ENCODE measurements around the gene CFAP91. TPM values are rescaled to one million over a fixed set of nuclear protein-coding genes. Genes with fewer than 3 reads are reported as not detected.

The CFAP91 gene
- total and polyA plus RNA-seq, 3 experiments from 2014 or later: 0.45 to 0.77 (median 0.64) TPM

GRCh38 chr3:119681279-119681678 lies 21.5 kb upstream of the CFAP91 start:
- no peak overlapping the region for H3K4me3 Mint-ChIP-seq
- H3K9me3 Mint-ChIP-seq: no peaks in the 10 kb centered on the region
- H3K27ac ChIP-seq (ENCODE audit: low read depth, low read length): no peak overlapping the region
- H3K36me3 ChIP-seq (ENCODE audit: insufficient read depth, low read length): no peaks in the 10 kb centered on the region
- H3K9me3 ChIP-seq (ENCODE audit: low read length): no peaks in the 10 kb centered on the region
- H3K27me3 Mint-ChIP-seq: no peaks in the 10 kb centered on the region
- H3K27ac Mint-ChIP-seq: no peak overlapping the region
- CTCF ChIA-PET: interaction anchor here (1.0 to 3.2 kb wide), 2 partner anchors 406 to 797 kb away, joined by 3 to 19 read pairs; no protein-coding TSS in a partner anchor
- DNase-seq: no peak
- H3K27me3 ChIP-seq (ENCODE audit: insufficient read depth, low read length, poor library complexity, severe bottlenecking): no peaks in the 10 kb centered on the region
- POLR2A ChIA-PET: no interaction called here
- H3K36me3 Mint-ChIP-seq: peaks cover 0 to 9% (median 0%) of the 10 kb centered on the region in 3 donors
- H3K4me1 Mint-ChIP-seq: peaks cover 12 to 13% (median 12%) of the 10 kb centered on the region in 3 donors
- no peak overlapping the region for H3K4me3 ChIP-seq (ENCODE audit: low read length)
- H3K4me1 ChIP-seq (ENCODE audit: insufficient read depth, low read length): peaks cover 9% of the 10 kb centered on the region

GRCh38 chr3:119683421-119683820 lies 19.4 kb upstream of the CFAP91 start:
- H3K36me3 ChIP-seq (ENCODE audit: insufficient read depth, low read length): no peaks in the 10 kb centered on the region
- ChIA-PET POLR2A (no interaction called here), CTCF (no interaction called here)
- no peaks in the 10 kb centered on the region for H3K4me1 Mint-ChIP-seq
- no peak overlapping the region for H3K4me3 ChIP-seq (ENCODE audit: low read length)
- H3K4me1 ChIP-seq (ENCODE audit: insufficient read depth, low read length): no peaks in the 10 kb centered on the region
- H3K9me3 ChIP-seq (ENCODE audit: low read length): no peaks in the 10 kb centered on the region
- DNase-seq: no peak
- H3K4me3 Mint-ChIP-seq: no peak overlapping the region
- H3K27ac ChIP-seq (ENCODE audit: low read depth, low read length): no peak overlapping the region
- H3K9me3 Mint-ChIP-seq: peaks cover 0 to 2% (median 0%) of the 10 kb centered on the region in 5 donors
- peaks cover 0 to 4% of the 10 kb centered on the region in 2 donors for H3K27me3 Mint-ChIP-seq
- H3K36me3 Mint-ChIP-seq: peaks cover 0 to 6% (median 3%) of the 10 kb centered on the region in 3 donors
- H3K27me3 ChIP-seq (ENCODE audit: insufficient read depth, low read length, poor library complexity, severe bottlenecking): no peaks in the 10 kb centered on the region
- H3K27ac Mint-ChIP-seq: no peak overlapping the region

- Mint-ChIP-seq H3K27me3 (peaks cover 0 to 7% of the 10 kb centered on the region in 2 donors), H3K36me3 (peaks cover 0 to 6% (median 3%) of the 10 kb centered on the region in 3 donors), H3K9me3 (peaks cover 0 to 2% (median 0%) of the 10 kb centered on the region in 5 donors), H3K27ac (no peak overlapping the region), H3K4me3 (no peak overlapping the region), H3K4me1 (no peaks in the 10 kb centered on the region)
- Histone ChIP-seq H3K4me1 (ENCODE audit: insufficient read depth, low read length) (no peaks in the 10 kb centered on the region), H3K36me3 (ENCODE audit: insufficient read depth, low read length) (no peaks in the 10 kb centered on the region), H3K4me3 (ENCODE audit: low read length) (no peak overlapping the region), H3K27me3 (ENCODE audit: insufficient read depth, low read length, poor library complexity, severe bottlenecking) (no peaks in the 10 kb centered on the region), H3K27ac (ENCODE audit: low read depth, low read length) (no peak overlapping the region), H3K9me3 (ENCODE audit: low read length) (no peaks in the 10 kb centered on the region)
- POLR2A ChIA-PET: no interaction called here
- CTCF ChIA-PET: interaction anchor here (1.0 to 1.2 kb wide), 2 partner anchors 10 to 17 kb away, joined by 3 read pairs; no protein-coding TSS in a partner anchor
- no peak for DNase-seq
These were observed 12.7 kb upstream of the CFAP91 start for GRCh38 chr3:119690043-119690656.

- DNase-seq: no peak
These were observed 7.3 kb upstream of the CFAP91 start for GRCh38 chr3:119695480-119695879.

GRCh38 chr3:119697394-119697793 lies 5.4 kb upstream of the CFAP91 start:
- Mint-ChIP-seq H3K27me3 (peaks cover 0 to 6% of the 10 kb centered on the region in 2 donors), H3K4me1 (peaks cover 24 to 28% (median 26%) of the 10 kb centered on the region in 3 donors), H3K36me3 (no peaks in the 10 kb centered on the region), H3K9me3 (no peaks in the 10 kb centered on the region), H3K27ac (peak overlapping the region in 1 of 8 donors; percentile 41), H3K4me3 (no peak overlapping the region)
- DNase-seq: no peak
- Histone ChIP-seq H3K9me3 (ENCODE audit: low read length) (no peaks in the 10 kb centered on the region), H3K27ac (ENCODE audit: low read depth, low read length) (no peak overlapping the region), H3K4me3 (ENCODE audit: low read length) (no peak overlapping the region), H3K27me3 (ENCODE audit: insufficient read depth, low read length, poor library complexity, severe bottlenecking) (no peaks in the 10 kb centered on the region), H3K36me3 (ENCODE audit: insufficient read depth, low read length) (no peaks in the 10 kb centered on the region), H3K4me1 (ENCODE audit: insufficient read depth, low read length) (peaks cover 20% of the 10 kb centered on the region)
- ChIA-PET POLR2A (no interaction called here), CTCF (no interaction called here)

More at GRCh38 chr3:119695480-119695879, 7.3 kb upstream of the CFAP91 start:
- Histone ChIP-seq H3K9me3 (ENCODE audit: low read length) (no peaks in the 10 kb centered on the region), H3K27ac (ENCODE audit: low read depth, low read length) (no peak overlapping the region), H3K27me3 (ENCODE audit: insufficient read depth, low read length, poor library complexity, severe bottlenecking) (no peaks in the 10 kb centered on the region), H3K4me3 (ENCODE audit: low read length) (no peak overlapping the region), H3K4me1 (ENCODE audit: insufficient read depth, low read length) (peaks cover 2% of the 10 kb centered on the region), H3K36me3 (ENCODE audit: insufficient read depth, low read length) (no peaks in the 10 kb centered on the region)
- ChIA-PET CTCF (interaction anchor here (0.8 kb wide), 1 partner anchor 241 kb away, joined by 4 read pairs; no protein-coding TSS in a partner anchor), POLR2A (no interaction called here)
- Mint-ChIP-seq H3K4me1 (peaks cover 9 to 13% (median 10%) of the 10 kb centered on the region in 3 donors), H3K27me3 (peaks cover 0 to 4% of the 10 kb centered on the region in 2 donors), H3K4me3 (no peak overlapping the region), H3K36me3 (no peaks in the 10 kb centered on the region), H3K9me3 (no peaks in the 10 kb centered on the region), H3K27ac (no peak overlapping the region)

- peak in 2 of 5 donors; percentile 19 to 42 for DNase-seq
- Mint-ChIP-seq H3K27ac (peak overlapping the region in 7 of 8 donors; percentile 1 to 83 (median 75)), H3K27me3 (peaks cover 0 to 10% of the 10 kb centered on the region in 2 donors), H3K4me3 (peak overlapping the region in 4 of 7 donors; percentile 14 to 69 (median 36)), H3K36me3 (no peaks in the 10 kb centered on the region), H3K9me3 (no peaks in the 10 kb centered on the region), H3K4me1 (peaks cover 30 to 40% (median 35%) of the 10 kb centered on the region in 3 donors)
- ChIA-PET POLR2A (no interaction called here), CTCF (no interaction called here)
- Histone ChIP-seq H3K9me3 (ENCODE audit: low read length) (no peaks in the 10 kb centered on the region), H3K4me3 (ENCODE audit: low read length) (no peak overlapping the region), H3K27ac (ENCODE audit: low read depth, low read length) (no peak overlapping the region), H3K27me3 (ENCODE audit: insufficient read depth, low read length, poor library complexity, severe bottlenecking) (no peaks in the 10 kb centered on the region), H3K4me1 (ENCODE audit: insufficient read depth, low read length) (peaks cover 23% of the 10 kb centered on the region), H3K36me3 (ENCODE audit: insufficient read depth, low read length) (no peaks in the 10 kb centered on the region)
These were observed 2.4 kb upstream of the CFAP91 start for GRCh38 chr3:119700269-119700919.

GRCh38 chr3:119700920-119701734 lies 1.7 kb upstream of the CFAP91 start:
- peak overlapping the region in 4 of 7 donors; percentile 14 to 69 (median 48) for H3K4me3 Mint-ChIP-seq
- H3K36me3 ChIP-seq (ENCODE audit: insufficient read depth, low read length): no peaks in the 10 kb centered on the region
- DNase-seq: no peak
- no peaks in the 10 kb centered on the region for H3K9me3 ChIP-seq (ENCODE audit: low read length)
- H3K27ac Mint-ChIP-seq: peak overlapping the region in 6 of 8 donors; percentile 23 to 83 (median 72)
- POLR2A ChIA-PET: no interaction called here
- H3K36me3 Mint-ChIP-seq: no peaks in the 10 kb centered on the region
- H3K4me1 Mint-ChIP-seq: peaks cover 30 to 40% (median 35%) of the 10 kb centered on the region in 3 donors
- H3K27ac ChIP-seq (ENCODE audit: low read depth, low read length): no peak overlapping the region
- H3K27me3 Mint-ChIP-seq: peaks cover 0 to 10% of the 10 kb centered on the region in 2 donors
- CTCF ChIA-PET: no interaction called here
- H3K4me1 ChIP-seq (ENCODE audit: insufficient read depth, low read length): peaks cover 23% of the 10 kb centered on the region
- H3K27me3 ChIP-seq (ENCODE audit: insufficient read depth, low read length, poor library complexity, severe bottlenecking): no peaks in the 10 kb centered on the region
- H3K9me3 Mint-ChIP-seq: no peaks in the 10 kb centered on the region
- no peak overlapping the region for H3K4me3 ChIP-seq (ENCODE audit: low read length)

Data from CD8-positive, alpha-beta memory T cell (primary cell).